NCI-H460 (cell line): ENCODE results near the gene ADAMTS16. TPM values are rescaled to one million over a fixed set of nuclear protein-coding genes. Genes with fewer than 3 reads are reported as not detected.

Source experiments
- DNase-seq: peaks from one replicate; pipeline ENCODE4 v3.0.0-alpha.2; 2016; ENCODE audit warnings: low read depth; ENCODE audit errors: extremely low read depth
- total RNA-seq: library from RNA; depleted of rRNA; stranded (reverse); fragments of >200 nt; shearing (Covaris generic); gene quantifications from 2 replicates; pipeline ENCODE4 v1.2.3, GENCODE V29; 2014

The ADAMTS16 gene
- total RNA-seq, 1 experiment from 2014 or later, result not detected

DNA sequence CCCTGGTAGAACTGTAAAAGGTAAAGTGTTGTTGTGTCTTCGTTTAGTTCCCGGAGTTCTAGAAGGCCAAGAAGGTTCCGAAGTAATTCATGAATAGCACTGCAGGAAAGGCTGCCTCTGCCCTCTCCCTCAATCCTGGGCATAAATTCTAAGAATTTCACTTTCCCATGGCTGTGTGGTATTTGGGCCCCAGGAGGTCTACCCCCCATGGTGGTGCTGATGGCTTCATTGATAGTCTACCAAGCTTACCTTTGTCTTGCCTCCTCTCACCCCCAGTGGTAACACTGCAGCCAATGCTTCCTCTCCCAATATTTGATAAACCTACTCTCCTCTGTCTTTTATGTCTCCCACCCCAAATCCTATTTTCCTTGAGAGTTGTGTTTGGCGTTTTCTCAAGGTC lies 39.5 kb downstream of the ADAMTS16 start:
- DNase-seq, result no peak

DNA sequence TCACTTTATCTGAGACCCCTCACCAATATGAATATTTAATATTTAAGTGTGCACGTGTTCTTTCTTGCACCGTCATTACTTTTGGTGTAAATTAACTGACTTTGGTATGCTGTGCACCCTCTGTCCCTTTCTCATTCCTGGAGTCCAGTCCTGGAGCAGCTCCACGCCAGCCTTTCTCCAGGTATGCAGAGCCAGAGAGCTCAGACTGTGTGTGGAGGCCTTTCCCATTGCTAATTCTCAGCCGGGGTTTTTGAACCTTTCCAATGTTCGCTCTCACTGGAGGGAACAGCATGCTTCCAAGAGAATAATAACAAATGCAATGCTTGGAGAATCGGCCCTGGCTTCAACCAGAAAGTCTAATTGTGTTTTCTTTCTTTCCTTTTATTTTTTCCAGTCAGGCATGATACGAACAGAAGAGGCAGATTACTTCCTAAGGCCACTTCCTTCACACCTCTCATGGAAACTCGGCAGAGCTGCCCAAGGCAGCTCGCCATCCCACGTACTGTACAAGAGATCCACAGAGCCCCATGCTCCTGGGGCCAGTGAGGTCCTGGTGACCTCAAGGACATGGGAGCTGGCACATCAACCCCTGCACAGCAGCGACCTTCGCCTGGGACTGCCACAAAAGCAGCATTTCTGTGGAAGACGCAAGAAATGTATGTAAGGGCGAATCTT lies 41.7 kb downstream of the ADAMTS16 start:
- no peak for DNase-seq

DNA sequence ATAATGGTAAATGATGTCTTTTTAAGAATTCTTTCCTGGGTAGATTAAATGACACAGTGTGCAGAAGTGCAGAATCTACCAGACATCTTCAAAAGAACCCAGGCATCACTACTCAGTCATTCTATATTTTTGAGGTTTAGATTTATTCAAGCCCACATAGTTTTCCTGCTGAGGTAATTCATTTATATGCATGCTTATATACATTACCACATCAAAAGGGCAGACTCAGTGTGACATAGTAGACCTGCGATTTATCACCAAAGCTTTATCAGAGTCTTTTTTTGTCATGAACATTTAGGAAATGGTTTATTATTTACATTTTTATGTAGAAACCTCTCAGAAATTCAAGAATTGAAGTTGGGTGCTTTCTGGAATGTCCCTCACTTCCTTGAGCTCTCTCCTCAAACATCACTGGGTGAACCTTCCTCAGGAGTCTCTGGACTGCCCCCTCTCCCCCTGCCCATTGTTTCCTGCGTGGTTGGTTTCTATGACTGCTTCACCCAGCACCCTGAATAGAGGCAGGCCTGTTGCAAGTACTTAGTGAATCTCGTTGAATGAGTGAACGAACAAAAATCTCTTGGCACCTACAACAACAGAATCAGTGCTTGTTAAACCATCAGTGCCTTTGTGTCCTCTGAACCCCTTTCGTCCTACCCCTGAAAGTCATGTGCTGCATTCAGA lies 42.5 kb downstream of the ADAMTS16 start:
- DNase-seq, result no peak

DNA sequence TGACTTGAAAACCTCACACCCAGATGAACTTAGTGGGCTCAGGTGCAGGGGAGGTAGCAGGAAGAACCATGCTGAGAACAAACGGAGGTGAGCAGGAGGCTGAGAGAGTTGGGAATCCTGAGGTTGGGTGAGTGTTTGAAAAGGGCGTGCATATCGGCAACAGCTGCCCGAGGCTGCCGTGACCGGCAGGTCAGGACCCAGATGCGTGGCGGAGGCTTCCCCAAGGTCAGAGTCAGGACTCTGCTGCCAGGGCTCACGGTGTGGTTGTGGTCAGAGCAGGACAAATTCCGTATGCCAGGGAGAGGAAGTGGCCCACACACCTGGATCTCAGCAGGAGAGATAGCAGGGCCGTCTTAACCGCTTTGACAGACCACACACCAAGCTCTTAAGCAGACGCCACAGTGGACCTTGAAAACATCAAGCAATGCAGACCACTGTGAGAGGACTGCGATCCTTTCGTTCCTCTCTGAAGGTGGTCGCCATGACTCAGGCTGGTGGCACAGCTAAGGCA lies 43.1 kb downstream of the ADAMTS16 start:
- DNase-seq, result no peak

DNA sequence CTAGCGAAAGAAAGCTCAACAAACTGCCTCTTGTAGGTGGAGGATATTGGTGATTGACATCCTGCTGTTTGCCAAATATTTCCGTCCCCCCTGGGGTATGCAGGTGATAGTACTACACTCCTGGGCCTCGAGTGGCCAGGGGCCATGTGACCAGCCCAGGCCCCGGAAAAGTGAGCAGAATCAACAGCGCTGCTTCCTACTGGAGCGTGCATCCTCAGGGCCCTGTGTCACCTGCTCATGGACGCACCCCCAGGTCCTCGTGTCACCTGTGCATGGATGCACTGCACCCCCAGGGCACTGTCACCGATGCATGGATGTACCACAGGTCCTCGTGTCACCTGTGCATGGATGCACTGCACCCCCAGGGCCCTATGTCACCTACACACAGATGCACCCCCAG lies 43.8 kb downstream of the ADAMTS16 start:
- no peak for DNase-seq

DNA sequence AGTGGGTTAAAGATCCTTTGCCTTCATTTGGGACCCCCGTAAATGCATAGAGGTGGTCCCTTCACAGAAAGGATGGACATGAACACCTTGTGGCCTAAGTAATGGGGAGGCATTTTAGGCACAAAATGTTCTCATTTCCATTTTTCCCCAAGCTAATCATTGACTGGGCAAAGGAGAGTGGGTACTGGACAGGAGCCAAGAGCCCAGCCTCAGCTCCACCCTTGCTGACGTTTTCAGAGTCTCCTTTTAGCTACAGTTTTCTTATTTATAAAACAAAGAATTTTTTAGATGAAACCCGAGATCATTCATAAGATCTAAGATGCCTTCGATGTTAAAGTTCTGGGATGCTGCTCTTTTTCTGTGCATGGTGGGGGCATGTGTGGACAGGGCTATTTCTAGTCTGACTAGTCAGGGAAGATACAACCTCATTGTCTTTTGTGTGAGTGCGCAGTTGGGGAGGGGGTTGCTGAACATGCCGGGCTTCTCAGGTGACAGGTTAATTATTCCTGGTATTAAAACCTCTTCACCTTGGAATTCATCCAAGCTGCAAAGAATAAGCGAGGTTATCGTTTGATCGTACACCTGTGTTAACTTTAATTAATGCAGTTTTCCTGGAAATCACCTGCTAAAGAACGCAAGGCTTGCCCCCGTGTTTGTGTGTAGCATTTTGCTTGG lies 48.4 kb downstream of the ADAMTS16 start:
- DNase-seq, result no peak

DNA sequence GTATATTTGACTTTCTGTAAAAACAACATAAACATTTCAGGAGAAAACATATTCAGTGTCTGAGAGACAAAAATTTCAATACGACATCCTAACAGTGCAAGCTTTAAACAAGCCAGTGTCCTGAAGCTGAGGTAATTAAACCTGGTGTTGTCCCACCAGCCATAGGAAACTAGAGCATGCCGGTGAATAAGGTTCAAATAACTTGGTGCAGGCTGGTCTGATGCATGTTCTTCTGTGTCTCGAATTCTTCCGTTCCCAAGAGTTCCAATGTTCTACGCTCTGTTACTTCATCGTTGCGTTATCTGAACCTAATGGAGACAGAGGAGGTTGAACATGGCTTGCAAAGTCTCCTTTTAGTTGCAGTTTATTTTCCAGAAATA lies 48.9 kb downstream of the ADAMTS16 start:
- DNase-seq, result no peak

DNA sequence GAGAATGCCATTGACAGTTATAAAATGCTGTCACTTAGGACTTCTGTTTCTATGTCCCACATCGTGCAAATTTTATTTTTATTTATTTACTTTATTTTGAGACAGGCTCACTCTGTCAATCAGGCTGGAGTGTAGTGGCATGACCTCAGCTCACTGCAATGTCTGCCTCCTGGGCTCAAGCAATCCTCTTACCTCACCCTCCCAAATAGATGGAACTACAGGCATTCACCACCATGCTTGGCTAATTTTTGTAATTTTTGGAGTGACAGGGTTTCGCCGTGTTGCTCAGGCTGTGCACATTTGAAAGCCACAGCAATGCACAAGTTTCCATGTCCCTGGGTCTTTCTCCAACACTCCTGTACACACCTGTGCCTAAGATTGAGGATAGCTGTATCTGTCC lies 51.8 kb downstream of the ADAMTS16 start:
- no peak for DNase-seq

DNA sequence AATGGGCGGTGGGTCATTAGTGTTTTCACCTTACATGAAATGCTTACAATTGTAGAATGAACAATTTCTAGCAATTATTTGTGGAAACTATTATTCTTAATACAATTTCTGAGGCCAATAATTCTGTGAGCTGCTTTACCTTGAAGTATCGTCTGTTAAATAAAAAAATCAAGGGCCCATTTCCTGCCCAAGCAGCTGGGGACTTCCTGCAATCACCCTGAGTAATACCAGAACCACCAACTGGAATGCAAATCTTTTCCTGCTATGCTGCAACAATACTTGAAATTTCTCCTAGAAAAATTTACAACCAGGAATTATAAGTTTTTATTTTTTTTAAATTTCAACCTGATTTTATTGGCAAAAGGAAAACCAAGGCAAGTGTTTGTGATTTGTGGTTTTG lies 52.6 kb downstream of the ADAMTS16 start:
- no peak for DNase-seq

DNA sequence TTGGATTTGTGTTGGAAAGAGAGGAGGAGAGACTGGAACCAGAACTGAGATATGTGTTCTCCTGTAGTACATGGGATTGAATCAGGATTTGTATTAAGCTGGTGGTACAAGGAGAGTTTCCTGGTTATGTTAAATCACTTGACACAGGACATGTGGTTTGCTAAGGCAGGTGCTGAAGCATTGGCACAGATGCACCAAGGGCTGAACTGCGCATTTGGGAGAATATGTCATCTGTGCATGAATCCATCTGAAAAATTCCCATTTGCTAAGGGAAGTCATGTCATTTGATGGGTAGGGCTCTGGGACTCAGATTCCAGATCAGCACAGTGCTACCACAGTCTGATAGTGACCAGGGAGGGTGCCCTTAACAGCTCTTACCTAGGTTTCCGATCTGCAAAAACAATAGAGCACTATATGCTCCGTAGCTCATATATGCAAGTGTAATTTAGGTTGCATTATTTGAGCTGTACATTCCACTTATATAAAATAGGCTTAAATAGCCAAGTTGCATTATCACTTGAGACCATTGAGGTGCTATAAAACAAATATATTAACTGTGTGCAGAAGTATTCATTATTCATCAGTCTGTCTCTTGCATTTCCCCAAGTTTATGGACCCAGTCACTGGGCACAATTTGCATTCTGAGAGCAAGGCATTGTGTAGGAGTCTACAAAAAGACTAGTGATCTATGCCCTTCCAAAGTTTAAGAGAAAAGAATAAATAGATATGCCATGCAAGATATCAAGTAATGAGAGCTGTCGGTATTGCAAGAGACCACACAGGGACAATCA lies 55.2 kb downstream of the ADAMTS16 start:
- DNase-seq, result no peak

DNA sequence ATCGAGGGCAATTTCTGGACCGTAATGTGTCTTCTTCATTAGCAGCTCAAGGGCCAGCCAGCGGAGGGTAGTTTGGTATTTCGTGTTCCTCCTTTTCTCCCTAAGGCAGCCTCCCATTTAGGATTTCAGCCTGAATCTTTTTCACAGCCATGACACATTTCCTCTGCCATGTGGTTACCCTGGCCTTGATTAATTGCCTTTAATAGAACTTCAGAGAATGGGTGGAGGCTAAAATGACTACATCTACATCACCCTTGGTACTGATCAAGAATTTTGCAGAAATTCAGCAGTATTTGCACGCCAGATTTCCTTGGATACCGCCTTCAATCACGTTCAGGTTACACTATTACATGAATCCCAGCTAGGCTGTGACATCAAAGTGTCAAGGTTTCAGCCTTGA lies 58.0 kb downstream of the ADAMTS16 start:
- no peak for DNase-seq

DNA sequence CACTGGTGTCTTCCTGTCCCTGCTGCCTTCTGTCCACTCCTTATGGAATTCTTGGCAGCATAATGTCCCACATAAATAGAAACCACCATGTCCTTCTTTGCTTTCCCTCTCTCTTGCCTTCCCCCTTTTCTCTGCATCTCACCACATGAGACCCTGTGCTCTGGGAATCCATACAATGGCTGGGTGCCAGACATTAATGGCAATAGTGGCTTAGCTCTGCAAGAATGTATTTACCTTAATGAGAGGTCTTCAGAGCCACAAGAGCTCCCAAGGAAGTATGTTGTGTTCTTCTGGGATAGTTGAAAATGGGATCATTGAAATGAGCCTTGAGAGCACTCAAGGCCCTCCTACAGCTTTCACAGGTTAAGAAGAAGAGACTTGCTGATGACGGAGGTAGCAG lies 58.7 kb downstream of the ADAMTS16 start:
- no peak for DNase-seq

DNA sequence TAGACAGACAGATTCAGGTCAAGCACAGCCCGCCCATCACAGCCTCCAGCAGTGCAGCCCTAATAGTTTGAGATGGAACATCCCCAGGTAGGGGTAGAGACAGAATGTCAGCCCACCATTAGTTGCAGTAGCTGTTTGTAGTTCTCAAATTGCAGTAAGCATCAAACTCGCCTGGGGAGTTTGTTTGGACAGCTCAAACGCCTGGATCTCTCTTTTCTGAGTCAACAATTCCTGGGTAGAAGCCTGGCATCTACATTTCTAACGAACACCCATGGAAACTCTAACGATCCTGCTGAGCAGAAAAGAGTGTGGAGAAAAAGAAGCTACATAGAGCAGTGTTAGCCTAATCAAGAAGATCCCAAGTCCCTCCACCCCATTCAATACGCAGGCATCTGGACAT lies 59.4 kb downstream of the ADAMTS16 start:
- no peak for DNase-seq

DNA sequence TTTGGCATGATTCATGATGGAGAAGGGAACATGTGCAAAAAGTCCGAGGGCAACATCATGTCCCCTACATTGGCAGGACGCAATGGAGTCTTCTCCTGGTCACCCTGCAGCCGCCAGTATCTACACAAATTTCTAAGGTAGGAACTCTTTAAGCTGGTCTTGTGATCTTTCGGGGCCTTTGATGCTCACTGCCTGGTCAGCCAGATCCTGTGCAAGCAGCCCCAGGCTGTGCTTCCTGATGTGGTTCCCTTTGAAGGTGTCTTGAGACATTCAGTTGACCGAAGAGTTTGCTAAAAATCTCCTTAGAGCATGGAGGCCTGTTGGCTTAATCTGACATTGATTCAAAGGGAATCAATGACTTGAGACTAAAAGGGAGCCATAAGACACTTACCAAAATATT lies 60.0 kb downstream of the ADAMTS16 start:
- no peak for DNase-seq

DNA sequence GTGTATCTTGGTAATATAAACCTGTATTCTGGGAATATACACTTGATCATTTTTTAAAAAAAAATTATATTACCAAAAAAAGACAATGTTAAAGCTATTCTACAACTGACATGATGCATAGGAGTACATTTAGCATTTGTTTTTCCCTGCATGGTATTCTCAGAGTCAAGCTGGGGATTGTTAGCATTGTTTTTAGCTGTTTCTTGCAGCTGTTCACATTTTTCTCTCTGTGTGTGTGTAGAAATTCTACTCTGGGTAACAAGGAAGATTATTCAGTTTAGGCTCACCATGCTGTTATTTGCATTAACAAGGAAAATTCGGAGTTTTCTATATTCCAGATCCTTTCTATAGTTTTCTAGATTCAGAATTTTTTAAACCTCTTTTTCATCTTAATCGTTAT lies 62.2 kb downstream of the ADAMTS16 start:
- no peak for DNase-seq

DNA sequence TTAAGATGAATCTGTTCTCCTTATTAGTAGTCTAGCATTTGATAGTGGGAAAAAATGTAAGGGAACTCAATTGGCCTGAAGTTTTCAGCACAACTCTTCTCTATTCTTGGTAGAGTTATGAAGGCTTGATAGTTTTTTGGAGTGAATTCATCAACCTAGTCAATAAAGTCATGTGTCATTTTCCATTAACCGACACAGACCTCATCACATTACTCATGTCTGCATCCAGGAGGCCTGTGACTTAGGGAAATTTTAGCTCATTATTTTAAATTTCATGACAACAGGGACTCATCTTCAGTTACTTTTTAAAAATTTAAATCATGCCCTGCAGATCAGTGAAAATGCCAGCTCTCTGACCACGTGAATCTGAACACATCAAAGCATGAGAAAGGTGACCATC lies 63.3 kb downstream of the ADAMTS16 start:
- no peak for DNase-seq

DNA sequence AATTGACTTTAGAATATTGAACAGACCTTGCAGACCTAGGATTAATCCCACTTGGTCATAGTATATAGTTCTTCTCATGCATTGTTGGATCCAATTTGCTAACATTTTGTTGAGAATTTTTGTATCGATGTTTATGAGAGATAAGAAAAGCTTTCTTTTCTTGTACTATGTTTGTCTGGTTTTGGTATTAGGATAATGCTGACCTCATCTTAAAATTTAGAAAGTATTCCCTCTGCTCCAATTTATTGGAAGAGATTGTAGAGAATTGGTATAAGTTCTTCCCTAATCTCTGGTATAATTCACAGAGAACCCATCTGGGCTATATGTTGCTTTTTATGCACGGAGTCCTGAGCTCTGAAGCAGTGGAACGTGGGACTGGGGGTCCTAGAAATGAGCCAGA lies 67.7 kb downstream of the ADAMTS16 start:
- DNase-seq, result no peak

DNA sequence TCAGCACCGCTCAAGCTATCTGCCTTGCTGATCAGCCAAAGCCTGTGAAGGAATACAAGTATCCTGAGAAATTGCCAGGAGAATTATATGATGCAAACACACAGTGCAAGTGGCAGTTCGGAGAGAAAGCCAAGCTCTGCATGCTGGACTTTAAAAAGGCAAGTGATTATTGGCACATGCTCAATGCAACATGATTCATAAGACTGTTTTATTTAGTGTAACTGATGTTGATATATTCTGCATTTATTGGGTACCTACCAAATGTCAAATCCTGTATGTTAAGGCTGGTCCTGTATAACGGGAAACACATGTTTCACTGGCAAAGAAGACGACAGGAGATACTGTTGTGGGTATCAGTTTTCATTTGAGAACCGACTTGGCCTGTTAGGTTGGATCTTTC lies 69.0 kb downstream of the ADAMTS16 start:
- DNase-seq, result no peak

DNA sequence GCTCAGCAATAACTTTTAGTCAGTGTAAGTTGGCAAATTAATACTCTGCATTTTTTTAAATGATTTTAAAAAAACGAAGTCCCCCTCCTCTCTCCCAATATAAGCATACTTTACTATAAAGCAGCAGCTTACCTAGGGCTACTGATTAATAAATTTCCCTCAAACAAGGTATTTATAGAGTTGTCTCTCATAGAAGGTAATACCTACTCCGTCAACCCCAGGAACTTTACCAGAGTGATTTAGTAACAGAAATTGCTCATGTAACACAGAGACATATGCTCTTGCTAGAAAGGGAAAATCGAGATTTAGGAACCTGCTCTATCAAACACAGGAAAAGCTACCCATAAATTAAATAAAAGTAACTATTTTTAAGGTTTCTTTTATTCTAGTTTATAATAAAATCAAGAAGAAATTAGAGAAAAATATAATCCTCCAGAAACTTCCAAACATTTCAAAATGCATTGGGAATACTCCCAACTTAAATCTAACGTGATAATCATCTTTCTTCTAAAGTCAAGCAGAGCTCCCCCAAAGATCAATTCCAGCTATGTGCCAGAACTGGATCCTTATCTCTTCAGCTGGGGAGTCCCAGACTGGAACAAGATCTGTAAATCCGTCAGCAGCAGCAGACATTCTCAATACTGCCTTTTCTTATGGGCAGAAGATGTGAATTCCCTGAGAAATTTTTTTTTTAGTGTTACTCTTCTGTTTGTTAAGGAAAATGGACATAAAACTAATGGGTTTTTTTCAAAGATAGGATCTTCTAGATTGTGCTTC lies 69.6 kb downstream of the ADAMTS16 start:
- DNase-seq, result no peak

DNA sequence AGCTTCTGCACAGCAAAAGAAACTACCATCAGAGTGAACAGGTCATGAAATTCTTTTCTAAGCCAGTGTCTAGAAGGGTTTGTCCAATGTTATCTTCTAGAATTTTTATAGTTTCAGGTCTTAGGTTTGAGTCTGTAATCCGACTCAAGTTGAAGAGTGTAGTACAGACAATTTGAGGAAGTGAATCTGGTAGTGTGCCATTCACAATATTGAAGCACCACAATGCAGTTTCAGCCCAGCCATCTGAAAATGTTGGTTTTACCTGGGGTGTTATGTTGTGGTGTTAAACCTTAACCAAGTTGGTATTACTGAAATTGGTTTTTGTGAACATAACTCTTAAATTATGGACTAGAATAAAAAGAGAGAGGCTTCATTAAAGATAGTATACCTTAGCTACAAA lies 77.2 kb downstream of the ADAMTS16 start:
- DNase-seq, result no peak
